HL-60 (cell line): ENCODE results near the gene SMG5.

Experiments used
- DNase-seq, 2 experiments: peaks; one replicate each; pipeline ENCODE4 v3.0.0-alpha.2; 2010 to 2020; ENCODE audit warnings: low read depth in 1 of 2, low spot score in 1 of 2
- H3K27ac ChIP-seq: fragments of 250-450 bp; sonication (Bioruptor Pico); replicated peaks from 2 replicates; pipeline ENCODE4 v1.5.1; 2020; ENCODE audit warnings: mild to moderate bottlenecking, moderate library complexity
- H3K27me3 ChIP-seq: fragments of 250-450 bp; sonication (Bioruptor Pico); 2 replicates; pipeline ENCODE4 v1.5.1; 2021; ENCODE audit warnings: mild to moderate bottlenecking, moderate library complexity; ENCODE audit not compliant: insufficient read depth, poor library complexity, severe bottlenecking
- H3K4me3 ChIP-seq: replicated peaks from 2 replicates; pipeline ENCODE4 v1.5.1; 2011; ENCODE audit warnings: mild to moderate bottlenecking, control low read depth, low read length; ENCODE audit not compliant: insufficient read depth
- GABPA ChIP-seq: IDR thresholded peaks from 2 replicates; pipeline ENCODE4 v1.6.1; 2012; ENCODE audit warnings: low read depth
- POLR2AphosphoS5 ChIP-seq: IDR thresholded peaks from 2 replicates; pipeline ENCODE4 v1.6.1; 2012; ENCODE audit warnings: low read depth
- SPI1 ChIP-seq: IDR thresholded peaks from 2 replicates; pipeline ENCODE4 v1.6.1; 2012; ENCODE audit warnings: low read depth, mild to moderate bottlenecking, borderline replicate concordance
- TF ChIP-seq, protein P1 (sequence below): IDR thresholded peaks from 2 replicates; pipeline ENCODE4 v1.6.1; 2012; ENCODE audit warnings: low read depth; ENCODE audit not compliant: insufficient replicate concordance
- TF ChIP-seq, protein P2 (sequence below): IDR thresholded peaks from one replicate; pipeline ENCODE4 v1.5.1; 2011; ENCODE audit warnings: low read length, control low read depth, inconsistent platforms; ENCODE audit not compliant: insufficient read depth

SMG5 gene

DNA sequence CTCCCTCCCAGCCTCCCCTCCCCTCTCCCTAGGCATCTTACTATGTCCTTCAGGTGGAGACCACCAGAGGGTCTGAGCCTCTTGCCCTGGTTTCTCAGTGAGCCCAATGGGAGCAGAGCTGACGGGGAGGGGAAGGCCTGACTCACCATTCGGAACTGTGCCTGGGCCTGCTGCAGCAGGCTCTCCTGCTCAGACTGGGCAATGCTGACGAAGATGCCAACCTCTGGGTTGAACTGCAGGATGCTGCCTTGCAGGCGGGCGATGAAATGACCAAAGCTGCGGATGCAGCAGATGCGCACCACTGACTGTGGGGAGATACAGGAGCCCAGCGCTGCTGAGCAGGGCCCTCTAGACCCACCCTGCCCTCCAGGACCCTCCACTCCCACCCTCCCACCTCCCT lies 23.8 kb downstream of the SMG5 start:
- DNase-seq, result no peak
- TF ChIP-seq GABPA (no peak), SPI1 (no peak), POLR2AphosphoS5 (no peak)
- TF ChIP-seq, protein P1, sequence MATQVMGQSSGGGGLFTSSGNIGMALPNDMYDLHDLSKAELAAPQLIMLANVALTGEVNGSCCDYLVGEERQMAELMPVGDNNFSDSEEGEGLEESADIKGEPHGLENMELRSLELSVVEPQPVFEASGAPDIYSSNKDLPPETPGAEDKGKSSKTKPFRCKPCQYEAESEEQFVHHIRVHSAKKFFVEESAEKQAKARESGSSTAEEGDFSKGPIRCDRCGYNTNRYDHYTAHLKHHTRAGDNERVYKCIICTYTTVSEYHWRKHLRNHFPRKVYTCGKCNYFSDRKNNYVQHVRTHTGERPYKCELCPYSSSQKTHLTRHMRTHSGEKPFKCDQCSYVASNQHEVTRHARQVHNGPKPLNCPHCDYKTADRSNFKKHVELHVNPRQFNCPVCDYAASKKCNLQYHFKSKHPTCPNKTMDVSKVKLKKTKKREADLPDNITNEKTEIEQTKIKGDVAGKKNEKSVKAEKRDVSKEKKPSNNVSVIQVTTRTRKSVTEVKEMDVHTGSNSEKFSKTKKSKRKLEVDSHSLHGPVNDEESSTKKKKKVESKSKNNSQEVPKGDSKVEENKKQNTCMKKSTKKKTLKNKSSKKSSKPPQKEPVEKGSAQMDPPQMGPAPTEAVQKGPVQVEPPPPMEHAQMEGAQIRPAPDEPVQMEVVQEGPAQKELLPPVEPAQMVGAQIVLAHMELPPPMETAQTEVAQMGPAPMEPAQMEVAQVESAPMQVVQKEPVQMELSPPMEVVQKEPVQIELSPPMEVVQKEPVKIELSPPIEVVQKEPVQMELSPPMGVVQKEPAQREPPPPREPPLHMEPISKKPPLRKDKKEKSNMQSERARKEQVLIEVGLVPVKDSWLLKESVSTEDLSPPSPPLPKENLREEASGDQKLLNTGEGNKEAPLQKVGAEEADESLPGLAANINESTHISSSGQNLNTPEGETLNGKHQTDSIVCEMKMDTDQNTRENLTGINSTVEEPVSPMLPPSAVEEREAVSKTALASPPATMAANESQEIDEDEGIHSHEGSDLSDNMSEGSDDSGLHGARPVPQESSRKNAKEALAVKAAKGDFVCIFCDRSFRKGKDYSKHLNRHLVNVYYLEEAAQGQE, result no peak
- TF ChIP-seq, protein P2, sequence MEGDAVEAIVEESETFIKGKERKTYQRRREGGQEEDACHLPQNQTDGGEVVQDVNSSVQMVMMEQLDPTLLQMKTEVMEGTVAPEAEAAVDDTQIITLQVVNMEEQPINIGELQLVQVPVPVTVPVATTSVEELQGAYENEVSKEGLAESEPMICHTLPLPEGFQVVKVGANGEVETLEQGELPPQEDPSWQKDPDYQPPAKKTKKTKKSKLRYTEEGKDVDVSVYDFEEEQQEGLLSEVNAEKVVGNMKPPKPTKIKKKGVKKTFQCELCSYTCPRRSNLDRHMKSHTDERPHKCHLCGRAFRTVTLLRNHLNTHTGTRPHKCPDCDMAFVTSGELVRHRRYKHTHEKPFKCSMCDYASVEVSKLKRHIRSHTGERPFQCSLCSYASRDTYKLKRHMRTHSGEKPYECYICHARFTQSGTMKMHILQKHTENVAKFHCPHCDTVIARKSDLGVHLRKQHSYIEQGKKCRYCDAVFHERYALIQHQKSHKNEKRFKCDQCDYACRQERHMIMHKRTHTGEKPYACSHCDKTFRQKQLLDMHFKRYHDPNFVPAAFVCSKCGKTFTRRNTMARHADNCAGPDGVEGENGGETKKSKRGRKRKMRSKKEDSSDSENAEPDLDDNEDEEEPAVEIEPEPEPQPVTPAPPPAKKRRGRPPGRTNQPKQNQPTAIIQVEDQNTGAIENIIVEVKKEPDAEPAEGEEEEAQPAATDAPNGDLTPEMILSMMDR, result no peak
- Histone ChIP-seq H3K27ac (no peak overlapping the region), H3K27me3 (no peaks in the 10 kb centered on the region), H3K4me3 (no peak overlapping the region)

DNA sequence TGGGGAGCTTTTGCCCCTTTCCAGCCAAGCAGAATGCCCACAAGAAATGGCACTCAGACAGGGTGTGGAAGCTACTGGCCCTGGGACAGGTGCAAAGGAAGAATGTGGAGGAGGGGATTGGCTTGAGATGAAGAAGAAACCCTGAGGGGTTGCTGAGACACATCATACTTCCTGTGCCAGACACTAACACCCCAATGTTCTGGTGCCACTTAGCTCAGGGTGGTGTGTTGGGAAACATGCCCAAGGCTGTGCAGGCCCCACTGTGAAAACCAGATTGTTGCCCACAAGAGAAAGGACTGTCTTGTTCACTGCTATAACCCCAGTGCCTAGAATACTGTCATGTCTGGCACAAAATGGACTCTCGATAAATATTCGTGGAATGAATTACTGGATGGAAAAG lies 24.9 kb downstream of the SMG5 start:
- Histone ChIP-seq H3K27me3 (no peaks in the 10 kb centered on the region), H3K4me3 (no peak overlapping the region), H3K27ac (peak overlapping the region; percentile 56)
- TF ChIP-seq SPI1 (no peak), POLR2AphosphoS5 (no peak), GABPA (no peak)
- TF ChIP-seq, protein P1, result no peak
- TF ChIP-seq, protein P2, result no peak
- peak in 1 of 2 experiments; percentile 48 for DNase-seq

DNA sequence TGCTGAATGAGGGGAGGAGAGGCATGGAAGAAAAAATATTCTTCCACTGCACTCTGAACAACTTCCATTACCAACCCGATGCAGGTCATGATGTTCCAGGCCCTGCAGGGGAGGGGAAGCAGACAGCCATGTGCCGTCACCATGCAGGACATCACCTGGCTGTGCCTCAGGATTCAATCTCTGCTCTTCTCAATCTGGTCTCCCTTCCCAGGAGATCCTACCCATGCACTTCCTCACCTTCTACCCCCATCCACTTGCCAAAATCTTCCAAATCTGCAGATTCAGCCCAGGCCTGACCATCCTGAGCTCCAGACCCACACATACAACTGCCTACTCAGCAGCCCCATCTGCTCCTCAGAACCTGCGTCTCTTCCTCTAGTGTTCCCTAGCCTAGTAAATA lies 29.0 kb downstream of the SMG5 start:
- TF ChIP-seq POLR2AphosphoS5 (no peak), SPI1 (no peak), GABPA (no peak)
- TF ChIP-seq, protein P1, result no peak
- TF ChIP-seq, protein P2, result no peak
- H3K27me3 ChIP-seq, result no peaks in the 10 kb centered on the region
- DNase-seq, result no peak
- H3K4me3 ChIP-seq, result no peak overlapping the region
- H3K27ac ChIP-seq, result no peak overlapping the region
